Endothelial cell (in vitro differentiated cells): ENCODE measurements around the gene WASHC2C. TPM values are rescaled to one million over a fixed set of nuclear protein-coding genes. Genes with fewer than 3 reads are reported as not detected.
"Not testable (repeated sequence)": the region's sequence is repeated elsewhere in the genome, so short reads cannot be mapped to it uniquely, and the experiment has no call there.

Experiments
- DNase-seq: peaks from one replicate; pipeline ENCODE4 v3.0.0; 2021; ENCODE audit warnings: low spot score
- H3K27ac Mint-ChIP-seq: one replicate; pipeline ENCODE4 v1.8.0; 2021; ENCODE audit warnings: mixed read lengths, inconsistent platforms; ENCODE audit not compliant: unreplicated experiment
- H3K27me3 Mint-ChIP-seq: one replicate; pipeline ENCODE4 v1.8.0; 2021; ENCODE audit warnings: mild to moderate bottlenecking, moderate library complexity, mixed read lengths, inconsistent platforms; ENCODE audit not compliant: unreplicated experiment
- H3K36me3 Mint-ChIP-seq: one replicate; pipeline ENCODE4 v1.8.0; 2021; ENCODE audit warnings: mild to moderate bottlenecking, low read depth, mixed read lengths, inconsistent platforms; ENCODE audit not compliant: unreplicated experiment
- H3K4me1 Mint-ChIP-seq: one replicate; pipeline ENCODE4 v1.8.0; 2021; ENCODE audit warnings: mild to moderate bottlenecking, mixed read lengths, inconsistent platforms; ENCODE audit not compliant: unreplicated experiment
- H3K4me3 Mint-ChIP-seq: one replicate; pipeline ENCODE4 v1.8.0; 2021; ENCODE audit warnings: mild to moderate bottlenecking, mixed read lengths, inconsistent platforms; ENCODE audit not compliant: unreplicated experiment
- H3K9me3 Mint-ChIP-seq: one replicate; pipeline ENCODE4 v1.8.0; 2021; ENCODE audit warnings: mixed read lengths, inconsistent platforms; ENCODE audit not compliant: unreplicated experiment
- long read RNA-seq: library from polyadenylated mRNA; unstranded; transcript quantifications from one replicate; pipeline ENCODE4 v2.0.0, GENCODE V29; 2020; ENCODE audit not compliant: unreplicated experiment
- total RNA-seq: library from RNA; stranded (reverse); fragmentation: NEBNext Ultra II Directional; extraction: Animal tissue kit (Norgen Biotek cat#: 25700); gene quantifications from one replicate; pipeline ENCODE4 v1.2.1, GENCODE V29; 2021; ENCODE audit not compliant: unreplicated experiment

The WASHC2C gene, protein sequence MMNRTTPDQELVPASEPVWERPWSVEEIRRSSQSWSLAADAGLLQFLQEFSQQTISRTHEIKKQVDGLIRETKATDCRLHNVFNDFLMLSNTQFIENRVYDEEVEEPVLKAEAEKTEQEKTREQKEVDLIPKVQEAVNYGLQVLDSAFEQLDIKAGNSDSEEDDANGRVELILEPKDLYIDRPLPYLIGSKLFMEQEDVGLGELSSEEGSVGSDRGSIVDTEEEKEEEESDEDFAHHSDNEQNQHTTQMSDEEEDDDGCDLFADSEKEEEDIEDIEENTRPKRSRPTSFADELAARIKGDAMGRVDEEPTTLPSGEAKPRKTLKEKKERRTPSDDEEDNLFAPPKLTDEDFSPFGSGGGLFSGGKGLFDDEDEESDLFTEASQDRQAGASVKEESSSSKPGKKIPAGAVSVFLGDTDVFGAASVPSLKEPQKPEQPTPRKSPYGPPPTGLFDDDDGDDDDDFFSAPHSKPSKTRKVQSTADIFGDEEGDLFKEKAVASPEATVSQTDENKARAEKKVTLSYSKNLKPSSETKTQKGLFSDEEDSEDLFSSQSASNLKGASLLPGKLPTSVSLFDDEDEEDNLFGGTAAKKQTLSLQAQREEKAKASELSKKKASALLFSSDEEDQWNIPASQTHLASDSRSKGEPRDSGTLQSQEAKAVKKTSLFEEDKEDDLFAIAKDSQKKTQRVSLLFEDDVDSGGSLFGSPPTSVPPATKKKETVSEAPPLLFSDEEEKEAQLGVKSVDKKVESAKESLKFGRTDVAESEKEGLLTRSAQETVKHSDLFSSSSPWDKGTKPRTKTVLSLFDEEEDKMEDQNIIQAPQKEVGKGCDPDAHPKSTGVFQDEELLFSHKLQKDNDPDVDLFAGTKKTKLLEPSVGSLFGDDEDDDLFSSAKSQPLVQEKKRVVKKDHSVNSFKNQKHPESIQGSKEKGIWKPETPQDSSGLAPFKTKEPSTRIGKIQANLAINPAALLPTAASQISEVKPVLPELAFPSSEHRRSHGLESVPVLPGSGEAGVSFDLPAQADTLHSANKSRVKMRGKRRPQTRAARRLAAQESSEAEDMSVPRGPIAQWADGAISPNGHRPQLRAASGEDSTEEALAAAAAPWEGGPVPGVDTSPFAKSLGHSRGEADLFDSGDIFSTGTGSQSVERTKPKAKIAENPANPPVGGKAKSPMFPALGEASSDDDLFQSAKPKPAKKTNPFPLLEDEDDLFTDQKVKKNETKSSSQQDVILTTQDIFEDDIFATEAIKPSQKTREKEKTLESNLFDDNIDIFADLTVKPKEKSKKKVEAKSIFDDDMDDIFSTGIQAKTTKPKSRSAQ (N-terminal part only)
- total RNA-seq = 95.2 TPM
- long read RNA-seq, full-length matches to known transcripts = 3 of 19 reads
- long read RNA-seq, partial matches to known transcripts = 13 of 19 reads
- long read RNA-seq, other reads (novel, unspliced or antisense) = 3 of 19 reads

DNA sequence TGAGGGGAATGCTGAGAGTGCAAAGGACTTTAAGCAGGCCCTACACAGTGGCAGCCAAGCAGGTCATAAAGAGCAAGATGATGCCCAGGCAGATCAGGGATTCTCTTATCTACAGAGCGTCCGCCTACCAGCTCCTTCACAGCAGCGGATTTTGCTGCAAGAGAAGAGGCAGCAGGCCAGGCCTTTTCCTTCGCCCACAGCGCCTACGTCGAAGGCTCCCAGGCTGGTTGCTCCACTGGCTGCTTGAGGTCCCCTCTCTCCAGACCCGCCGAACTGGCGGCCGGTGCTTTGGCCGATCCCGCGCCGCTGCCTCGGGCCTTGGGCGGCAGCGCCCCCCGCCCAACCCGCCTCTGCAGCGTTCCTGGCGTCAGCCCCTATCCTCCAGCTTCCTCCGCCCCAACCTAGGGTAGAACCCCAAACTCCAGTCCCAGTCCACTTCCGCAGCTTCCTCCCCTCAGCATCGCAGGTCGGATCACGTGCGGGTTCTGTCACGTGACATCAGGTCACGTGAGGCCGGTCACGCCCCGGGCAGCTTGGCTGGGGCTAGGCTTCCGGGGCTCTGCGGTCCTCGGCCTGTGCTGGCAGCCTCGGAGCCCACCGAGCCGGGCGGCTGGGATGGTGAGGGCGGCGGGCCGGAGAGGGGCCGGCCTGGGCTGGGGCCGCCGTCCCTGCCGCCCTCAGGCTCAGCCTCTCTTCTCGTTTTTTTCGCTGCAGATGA lies at the start of gene WASHC2C:
WASHC2C (plus strand) TSS at position 564 of the 718 bp plus-strand sequence; CDS start at position 616, 52 bp downstream.
- not testable (repeated sequence) for H3K9me3 Mint-ChIP-seq, H3K4me1 Mint-ChIP-seq, H3K27me3 Mint-ChIP-seq, H3K36me3 Mint-ChIP-seq
- Mint-ChIP-seq H3K4me3 (peak within 1 kb of the TSS; percentile 93), H3K27ac (peak within 1 kb of the TSS; percentile 89)
- peak; percentile 95 for DNase-seq

DNA sequence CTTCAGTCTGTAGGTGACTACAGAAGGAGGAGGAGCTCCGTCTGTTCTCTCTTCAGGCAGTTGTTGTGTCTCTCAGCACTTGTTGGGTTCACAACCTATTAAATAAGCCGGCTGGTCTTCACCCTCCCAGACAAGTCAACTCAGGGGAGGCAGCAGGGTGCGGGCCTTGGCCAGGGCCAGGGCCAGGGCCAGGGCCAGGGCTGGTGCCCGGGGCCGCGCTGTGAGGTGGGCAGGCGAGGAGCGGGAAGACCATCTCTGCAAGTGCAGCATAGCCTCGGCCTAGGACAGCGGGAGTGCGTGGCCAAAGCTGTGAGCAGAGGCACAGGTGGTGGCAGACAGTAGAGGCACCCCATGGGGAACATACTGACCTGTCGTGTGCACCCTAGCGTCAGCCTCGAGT lies 48.6 kb upstream of the WASHC2C start:
- not testable (repeated sequence) for H3K4me1 Mint-ChIP-seq, H3K9me3 Mint-ChIP-seq, H3K27me3 Mint-ChIP-seq, H3K27ac Mint-ChIP-seq, DNase-seq, H3K36me3 Mint-ChIP-seq, H3K4me3 Mint-ChIP-seq

DNA sequence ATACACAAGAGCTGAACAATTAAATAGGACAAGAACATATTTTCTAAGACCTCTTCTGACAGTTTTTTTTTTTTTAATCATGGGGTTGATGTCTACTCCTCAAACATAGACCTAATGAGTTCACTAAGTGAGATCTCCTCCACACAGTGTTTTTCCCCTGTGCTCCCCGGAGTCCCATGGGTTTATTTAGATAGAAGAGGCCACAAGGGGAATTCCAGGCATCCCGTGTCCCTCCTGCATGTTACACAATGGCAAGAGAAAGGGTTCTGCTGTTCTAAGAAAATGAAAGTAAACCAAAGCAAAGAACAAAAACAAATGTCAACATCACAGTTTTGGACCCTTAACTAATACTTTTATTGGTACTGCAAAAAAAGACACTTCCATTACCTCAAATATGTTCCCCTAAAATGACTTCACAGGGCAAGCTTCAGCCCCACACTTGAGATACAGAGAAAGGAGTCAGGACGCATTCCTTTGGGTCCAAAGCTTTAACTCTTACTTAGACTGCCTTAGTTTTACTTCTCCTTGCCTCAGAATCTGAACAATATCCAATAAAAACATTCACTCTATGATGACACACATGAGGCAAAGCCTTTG lies 16.8 kb upstream of the WASHC2C start:
- not testable (repeated sequence) for H3K4me3 Mint-ChIP-seq, H3K27ac Mint-ChIP-seq, H3K27me3 Mint-ChIP-seq, H3K36me3 Mint-ChIP-seq, DNase-seq, H3K4me1 Mint-ChIP-seq, H3K9me3 Mint-ChIP-seq

DNA sequence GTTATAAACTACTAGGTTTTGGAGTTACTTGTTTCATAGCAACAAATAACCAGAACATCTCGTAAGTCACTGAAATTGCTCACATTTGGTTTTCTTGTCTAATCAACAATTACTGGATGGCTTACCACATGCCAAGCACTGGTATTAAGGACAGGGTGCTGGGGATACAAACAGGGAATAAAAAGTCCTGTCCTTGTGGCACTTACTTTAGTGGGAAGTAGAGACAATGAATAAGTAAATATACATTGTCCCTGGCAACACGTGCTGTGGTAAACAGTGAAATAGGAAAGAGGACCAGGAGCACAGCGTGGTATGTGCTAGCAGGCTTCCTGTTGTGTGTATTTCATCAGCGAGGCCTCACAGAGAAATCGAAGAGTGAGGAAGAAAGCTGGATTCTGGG lies 15.8 kb upstream of the WASHC2C start:
- not testable (repeated sequence) for H3K9me3 Mint-ChIP-seq, H3K27me3 Mint-ChIP-seq, H3K36me3 Mint-ChIP-seq, DNase-seq, H3K4me3 Mint-ChIP-seq, H3K4me1 Mint-ChIP-seq
- peak overlapping the region; percentile 75 for H3K27ac Mint-ChIP-seq

DNA sequence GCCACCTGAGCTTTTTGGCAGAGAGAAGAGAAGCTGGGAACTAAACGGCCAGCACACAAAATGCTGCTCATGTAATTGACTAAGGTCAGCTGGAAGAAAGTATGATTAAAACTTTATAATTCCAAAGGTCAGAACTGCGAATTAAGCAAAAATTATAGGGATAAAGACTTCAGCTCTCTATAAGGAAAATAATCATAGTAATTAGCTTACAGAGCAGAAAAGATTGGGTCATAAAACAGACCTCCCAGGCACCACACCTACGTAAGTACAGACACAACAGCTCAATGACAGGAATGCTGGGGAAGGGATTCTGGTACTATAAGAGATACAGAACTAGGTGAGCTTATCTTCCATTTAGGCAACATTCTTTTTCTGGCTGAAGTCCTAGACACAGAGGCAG lies 10.0 kb upstream of the WASHC2C start:
- not testable (repeated sequence) for H3K4me3 Mint-ChIP-seq, H3K27ac Mint-ChIP-seq, DNase-seq, H3K27me3 Mint-ChIP-seq, H3K4me1 Mint-ChIP-seq, H3K36me3 Mint-ChIP-seq, H3K9me3 Mint-ChIP-seq

DNA sequence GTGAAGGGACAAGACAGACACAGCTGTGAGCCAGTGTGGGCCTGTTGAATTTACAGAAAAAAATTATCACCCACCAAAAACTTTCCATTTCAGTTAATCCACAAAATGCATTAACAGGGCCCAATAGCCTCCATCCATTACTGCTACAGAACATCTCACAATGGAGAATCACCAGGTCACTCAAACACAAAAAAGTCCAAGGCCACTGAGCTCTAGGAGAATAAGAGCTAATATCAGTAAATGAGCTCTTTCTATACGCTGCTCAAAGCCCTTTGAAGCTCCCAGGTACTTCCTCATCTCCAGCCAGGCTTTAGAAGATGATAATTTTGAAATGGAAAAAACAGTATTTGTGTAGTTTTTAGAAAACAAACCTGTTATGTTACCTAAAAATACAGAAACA lies 9.4 kb upstream of the WASHC2C start:
- not testable (repeated sequence) for DNase-seq, H3K4me1 Mint-ChIP-seq, H3K4me3 Mint-ChIP-seq, H3K27ac Mint-ChIP-seq, H3K27me3 Mint-ChIP-seq, H3K9me3 Mint-ChIP-seq, H3K36me3 Mint-ChIP-seq

DNA sequence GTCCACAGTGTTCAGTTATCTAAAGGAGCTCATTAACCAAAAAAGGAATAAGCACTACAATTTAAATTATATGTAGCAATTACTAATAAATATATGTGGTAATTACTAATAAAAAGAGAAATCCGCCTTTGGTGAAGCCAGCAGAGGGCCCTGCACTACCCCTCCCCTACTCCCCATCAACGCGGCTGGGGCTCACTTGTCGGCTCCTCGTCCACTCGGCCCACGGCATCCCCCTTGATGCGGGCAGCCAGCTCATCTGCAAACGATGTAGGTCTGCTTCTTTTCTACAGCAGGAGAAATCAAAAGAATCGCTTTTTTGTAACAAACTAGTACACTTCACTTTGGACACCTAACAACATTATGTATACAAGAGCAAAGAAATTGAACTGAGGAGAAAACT lies 5.6 kb upstream of the WASHC2C start:
- H3K27me3 Mint-ChIP-seq, H3K4me1 Mint-ChIP-seq, H3K27ac Mint-ChIP-seq, H3K36me3 Mint-ChIP-seq, H3K9me3 Mint-ChIP-seq, H3K4me3 Mint-ChIP-seq, DNase-seq: not testable (repeated sequence)

DNA sequence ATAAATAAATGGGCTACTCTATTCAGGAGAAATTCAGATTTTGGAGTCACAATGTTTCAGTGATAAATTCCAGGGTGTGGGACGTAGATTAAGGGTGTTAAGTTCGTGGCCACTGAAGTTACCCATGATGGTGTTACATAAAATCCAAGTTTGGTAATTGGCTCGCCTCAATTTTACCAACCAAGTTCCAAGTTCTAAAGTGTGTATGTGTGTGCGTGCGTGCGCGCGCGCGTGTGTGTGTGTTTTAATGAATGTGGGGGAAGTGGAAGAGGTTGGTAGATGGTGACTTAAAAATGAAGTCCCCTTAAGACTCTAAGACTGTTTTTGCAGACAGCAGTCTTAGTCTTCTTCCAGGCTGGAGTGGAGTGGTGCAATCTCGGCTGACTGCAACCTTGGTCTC lies 3.2 kb upstream of the WASHC2C start:
- H3K4me1 Mint-ChIP-seq, DNase-seq, H3K27me3 Mint-ChIP-seq, H3K9me3 Mint-ChIP-seq, H3K4me3 Mint-ChIP-seq, H3K36me3 Mint-ChIP-seq, H3K27ac Mint-ChIP-seq: not testable (repeated sequence)

DNA sequence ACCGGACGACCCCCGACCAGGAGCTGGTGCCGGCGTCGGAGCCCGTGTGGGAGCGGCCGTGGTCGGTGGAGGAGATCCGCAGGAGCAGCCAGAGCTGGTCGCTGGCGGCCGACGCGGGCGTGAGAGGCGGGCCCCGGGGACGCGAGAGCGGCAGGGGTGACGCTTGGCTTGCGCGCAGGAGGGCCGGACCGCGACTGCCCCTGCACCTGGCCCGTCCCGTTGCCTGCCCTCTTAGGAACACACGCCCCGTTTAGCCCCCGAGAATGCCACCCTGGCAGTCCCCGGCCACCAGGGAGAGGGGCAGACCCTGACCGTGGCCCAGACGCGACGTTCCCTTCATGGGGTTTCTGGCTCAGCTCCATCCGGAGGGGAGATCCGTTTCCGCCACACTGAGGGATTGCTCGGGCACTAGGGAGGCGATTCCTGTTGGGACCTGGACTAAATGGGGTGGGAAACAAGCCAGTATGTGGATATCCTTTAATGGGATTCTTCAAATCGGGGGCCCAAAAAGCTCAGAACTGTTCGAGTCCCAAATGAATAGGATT lies 427 bp downstream of the WASHC2C start:
- H3K36me3 Mint-ChIP-seq, H3K4me1 Mint-ChIP-seq, DNase-seq, H3K27me3 Mint-ChIP-seq, H3K9me3 Mint-ChIP-seq: not testable (repeated sequence)
- Mint-ChIP-seq H3K4me3 (peak overlapping the region; percentile 87), H3K27ac (peak overlapping the region; percentile 89)

DNA sequence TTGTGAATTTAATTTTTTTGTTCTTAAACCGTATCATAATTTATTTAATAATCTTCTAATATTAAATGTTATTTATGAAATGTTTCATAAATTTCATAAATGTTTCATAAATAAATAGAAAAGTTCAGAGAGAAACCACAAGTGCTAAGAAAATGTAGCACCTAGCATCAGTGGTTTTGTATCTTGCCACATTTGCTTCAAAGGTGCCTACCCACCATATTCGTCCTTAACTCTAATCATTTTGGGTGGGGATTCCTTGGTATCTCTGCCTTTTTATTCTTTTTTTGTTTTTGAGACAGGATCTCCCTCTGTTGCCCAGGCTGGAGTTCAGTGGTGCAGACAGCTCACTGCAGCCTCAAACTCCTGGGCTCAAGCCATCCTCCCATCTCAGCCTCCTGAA lies 7.4 kb downstream of the WASHC2C start:
- H3K4me3 Mint-ChIP-seq, H3K4me1 Mint-ChIP-seq, H3K9me3 Mint-ChIP-seq: not testable (repeated sequence)

More for the DNA sequence above, 7.4 kb downstream of the WASHC2C start:
- not testable (repeated sequence) for DNase-seq, H3K36me3 Mint-ChIP-seq, H3K27me3 Mint-ChIP-seq, H3K27ac Mint-ChIP-seq
